Measurements from ENCODE around the gene ZNF580.

Gene ZNF580

GRCh38 chr19:55679343-55680257 is 38.8 kb downstream of the ZNF580 start:
- DNase-seq: no peak

- no peak for DNase-seq
Observed at GRCh38 chr19:55680339-55681130, 39.7 kb downstream of the ZNF580 start.

GRCh38 chr19:55681131-55682092 is 40.6 kb downstream of the ZNF580 start:
- no peak for DNase-seq

GRCh38 chr19:55683449-55684261 is 42.9 kb downstream of the ZNF580 start:
- DNase-seq: no peak

GRCh38 chr19:55684946-55685681 is 44.3 kb downstream of the ZNF580 start:
- no peak for DNase-seq

- DNase-seq: no peak
Observed at GRCh38 chr19:55685776-55686175, 45.0 kb downstream of the ZNF580 start.

GRCh38 chr19:55686311-55687050 is 45.7 kb downstream of the ZNF580 start:
- DNase-seq: no peak

GRCh38 chr19:55687281-55688201 is 46.7 kb downstream of the ZNF580 start:
- no peak for DNase-seq

- no peak for DNase-seq
Observed at GRCh38 chr19:55688422-55689218, 47.8 kb downstream of the ZNF580 start.

- no peak for DNase-seq
Observed at GRCh38 chr19:55689411-55690108, 48.8 kb downstream of the ZNF580 start.

GRCh38 chr19:55690109-55690768 is 49.4 kb downstream of the ZNF580 start:
- no peak for DNase-seq

GRCh38 chr19:55690769-55691545 is 50.2 kb downstream of the ZNF580 start:
- DNase-seq: no peak

- DNase-seq: no peak
Observed at GRCh38 chr19:55691561-55692481, 51.0 kb downstream of the ZNF580 start.

GRCh38 chr19:55692681-55693081 is 51.9 kb downstream of the ZNF580 start:
- no peak for DNase-seq

All from fibroblast of skin of scalp (primary cell).